Peyer's patch (tissue), 4 donors: ENCODE data around the gene CYBA. TPM values are rescaled to one million over a fixed set of nuclear protein-coding genes. Genes with fewer than 3 reads are reported as not detected.

Experiments
- DNase-seq, 3 donors: peaks; one replicate each; pipeline ENCODE4 v3.0.0-alpha.2; 2017 to 2019
- H3K27ac ChIP-seq, 4 donors: fragments of 200-600 bp; sonication (generic); one replicate each; pipeline ENCODE4 v1.5.1; 2016 to 2019
- H3K27me3 ChIP-seq, 2 donors: fragments of 200-600 bp; sonication (generic); one replicate each; pipeline ENCODE4 v1.5.1; 2019
- H3K36me3 ChIP-seq, 3 donors: fragments of 200-600 bp; sonication (generic); one replicate each; pipeline ENCODE4 v1.5.1; 2016 to 2019
- H3K4me1 ChIP-seq, 4 donors: fragments of 200-600 bp; sonication (generic); one replicate each; pipeline ENCODE4 v1.5.1; 2016 to 2019
- H3K4me3 ChIP-seq, 4 donors: fragments of 200-600 bp; sonication (generic); 1 replicate in 3 of 4; 2 replicates in 1 of 4; pipeline ENCODE4 v1.5.1; 2016 to 2019; ENCODE audit warnings: mild to moderate bottlenecking in 1 of 4
- H3K9me3 ChIP-seq, 4 donors: fragments of 200-600 bp; sonication (generic); one replicate each; pipeline ENCODE4 v1.5.1; 2016 to 2019; ENCODE audit warnings: mild to moderate bottlenecking in 1 of 4
- CTCF ChIP-seq, 6 experiments: fragments of 450-650 bp in 4 of 6; fragments of 200-600 bp in 2 of 6; sonication (generic) in 1 of 6; IDR thresholded peaks; one replicate each; pipeline ENCODE4 v1.5.1; 2017 to 2019; ENCODE audit warnings: antibody characterized with exemption in 6 of 6, mild to moderate bottlenecking in 3 of 6, moderate library complexity in 1 of 6
- POLR2A ChIP-seq, 2 donors: fragments of 450-650 bp; IDR thresholded peaks; one replicate each; pipeline ENCODE4 v1.5.1; 2017; ENCODE audit warnings: antibody characterized with exemption in 2 of 2, mild to moderate bottlenecking in 2 of 2, moderate library complexity in 2 of 2
- total RNA-seq, 4 donors: library from RNA; depleted of rRNA; stranded (reverse); fragments of >200 nt; gene quantifications; one replicate each; pipeline ENCODE4 v1.1.0, GENCODE V29; 2016

CYBA gene
- total RNA-seq, 4 donors from 2014 or later: 131 to 162 (median 141) TPM

- H3K4me1 ChIP-seq: peaks cover 0 to 44% (median 29%) of the 10 kb centered on the region in 4 donors
- no peak for TF ChIP-seq CTCF (IDR thresholded peaks at IDR 0.05)
- no peak for TF ChIP-seq POLR2A (IDR thresholded peaks at IDR 0.05)
- no peak overlapping the region for H3K4me3 ChIP-seq
- H3K9me3 ChIP-seq: no peaks in the 10 kb centered on the region
- H3K27me3 ChIP-seq: peaks cover 0 to 9% of the 10 kb centered on the region in 2 donors
- no peak overlapping the region for H3K27ac ChIP-seq
- DNase-seq: peak in 1 of 3 donors; percentile 70
- H3K36me3 ChIP-seq: no peaks in the 10 kb centered on the region
Observed at GRCh38 chr16:88688013-88688778, 37.3 kb upstream of the CYBA start.

GRCh38 chr16:88687676-88688012 is 36.8 kb upstream of the CYBA start:
- Histone ChIP-seq H3K27me3 (peaks cover 0 to 9% of the 10 kb centered on the region in 2 donors), H3K9me3 (no peaks in the 10 kb centered on the region), H3K36me3 (no peaks in the 10 kb centered on the region), H3K27ac (no peak overlapping the region), H3K4me1 (peaks cover 0 to 44% (median 24%) of the 10 kb centered on the region in 4 donors), H3K4me3 (no peak overlapping the region)
- no peak for DNase-seq
- TF ChIP-seq CTCF (IDR thresholded peaks at IDR 0.05) (no peak), POLR2A (IDR thresholded peaks at IDR 0.05) (no peak)

DNA sequence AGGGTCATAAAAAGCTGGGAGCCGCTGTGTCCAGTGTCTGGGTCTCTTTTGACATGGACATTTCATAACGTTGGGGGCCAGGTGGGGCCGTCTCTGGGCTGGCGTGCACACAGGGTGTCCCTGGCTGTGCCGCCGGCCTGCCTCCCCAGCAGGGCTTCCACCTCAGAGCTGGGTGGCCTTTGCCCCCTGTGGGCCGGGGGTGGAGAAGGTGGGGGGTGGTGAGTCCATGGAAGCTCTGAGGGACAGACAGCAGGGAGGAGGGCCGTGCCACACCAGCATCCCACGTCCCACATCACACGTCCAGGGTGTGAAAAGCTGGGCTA is 36.4 kb upstream of the CYBA start:
- TF ChIP-seq CTCF (IDR thresholded peaks at IDR 0.05) (no peak), POLR2A (IDR thresholded peaks at IDR 0.05) (no peak)
- H3K36me3 ChIP-seq: no peaks in the 10 kb centered on the region
- no peak for DNase-seq
- H3K27ac ChIP-seq: peak overlapping the region in 1 of 4 donors; percentile 89
- H3K27me3 ChIP-seq: peaks cover 0 to 9% of the 10 kb centered on the region in 2 donors
- no peak overlapping the region for H3K4me3 ChIP-seq
- H3K9me3 ChIP-seq: no peaks in the 10 kb centered on the region
- H3K4me1 ChIP-seq: peaks cover 0 to 44% (median 23%) of the 10 kb centered on the region in 4 donors

- H3K4me3 ChIP-seq: peak within 1 kb of the TSS; percentile 61 to 76 (median 69)
- H3K27me3 ChIP-seq: peaks cover 0 to 9% of the 10 kb centered on the region in 2 donors
- no peak for TF ChIP-seq CTCF (IDR thresholded peaks at IDR 0.05)
- TF ChIP-seq POLR2A (IDR thresholded peaks at IDR 0.05): peak in 1 of 2 donors; percentile 19
- H3K27ac ChIP-seq: peak within 1 kb of the TSS; percentile 56 to 89 (median 68)
- H3K36me3 ChIP-seq: no peaks in the 10 kb centered on the region
- no peaks in the 10 kb centered on the region for H3K9me3 ChIP-seq
- DNase-seq: peak; percentile 95 to 97 (median 96)
- peaks cover 0 to 41% (median 21%) of the 10 kb centered on the region in 4 donors for H3K4me1 ChIP-seq
Observed at GRCh38 chr16:88686439-88687253, 35.8 kb upstream of the CYBA start, which contains the start of gene SNAI3. SNAI3 (minus strand) TSS chr16:88686507; CDS start chr16:88686406, 101 bp downstream.

DNA sequence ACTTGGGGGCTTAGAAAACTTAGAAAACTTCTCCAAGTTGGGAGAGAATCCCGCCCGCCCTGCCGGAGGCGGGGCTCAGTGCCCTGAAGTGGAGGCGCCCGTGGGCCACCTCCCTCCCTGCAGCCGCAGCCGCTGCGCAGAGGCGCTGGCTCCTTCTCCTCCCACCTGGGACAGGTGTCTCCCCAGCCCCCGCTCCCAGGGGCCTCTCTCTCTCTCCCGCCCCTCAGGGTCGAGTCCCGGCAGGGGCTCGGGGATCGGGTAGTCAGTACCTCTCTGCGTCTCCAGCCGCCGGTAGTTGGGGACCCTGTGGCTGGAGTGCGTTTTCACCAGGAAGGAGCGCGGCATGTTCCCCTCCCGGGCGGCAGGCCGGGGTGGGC is 35.2 kb upstream of the CYBA start:
- Histone ChIP-seq H3K27me3 (peaks cover 0 to 9% of the 10 kb centered on the region in 2 donors), H3K4me3 (peak overlapping the region; percentile 61 to 76 (median 69)), H3K9me3 (no peaks in the 10 kb centered on the region), H3K27ac (peak overlapping the region; percentile 56 to 89 (median 68)), H3K36me3 (no peaks in the 10 kb centered on the region), H3K4me1 (peaks cover 0 to 41% (median 18%) of the 10 kb centered on the region in 4 donors)
- TF ChIP-seq POLR2A (IDR thresholded peaks at IDR 0.05) (no peak), CTCF (IDR thresholded peaks at IDR 0.05) (no peak)
- peak in 1 of 3 donors; percentile 77 for DNase-seq
